Stimulated activated CD4-positive, alpha-beta T cell treated with anti-CD3 and anti-CD28 coated beads, Interleukin-15, amount 100 ng/mL, for 1 hour (primary cell): ENCODE data around the gene SYNGR1.

Experiments
- DNase-seq, 2 donors: peaks; one replicate each; pipeline ENCODE4 v3.0.0-alpha.2; 2020; ENCODE audit warnings: low read depth in 1 of 2, low spot score in 1 of 2

SYNGR1 gene

GRCh38 chr22:39428597-39429071 lies 78.8 kb downstream of the SYNGR1 start:
- DNase-seq, result no peak

- no peak for DNase-seq
Measured at GRCh38 chr22:39429186-39429585, 79.4 kb downstream of the SYNGR1 start.

DNA sequence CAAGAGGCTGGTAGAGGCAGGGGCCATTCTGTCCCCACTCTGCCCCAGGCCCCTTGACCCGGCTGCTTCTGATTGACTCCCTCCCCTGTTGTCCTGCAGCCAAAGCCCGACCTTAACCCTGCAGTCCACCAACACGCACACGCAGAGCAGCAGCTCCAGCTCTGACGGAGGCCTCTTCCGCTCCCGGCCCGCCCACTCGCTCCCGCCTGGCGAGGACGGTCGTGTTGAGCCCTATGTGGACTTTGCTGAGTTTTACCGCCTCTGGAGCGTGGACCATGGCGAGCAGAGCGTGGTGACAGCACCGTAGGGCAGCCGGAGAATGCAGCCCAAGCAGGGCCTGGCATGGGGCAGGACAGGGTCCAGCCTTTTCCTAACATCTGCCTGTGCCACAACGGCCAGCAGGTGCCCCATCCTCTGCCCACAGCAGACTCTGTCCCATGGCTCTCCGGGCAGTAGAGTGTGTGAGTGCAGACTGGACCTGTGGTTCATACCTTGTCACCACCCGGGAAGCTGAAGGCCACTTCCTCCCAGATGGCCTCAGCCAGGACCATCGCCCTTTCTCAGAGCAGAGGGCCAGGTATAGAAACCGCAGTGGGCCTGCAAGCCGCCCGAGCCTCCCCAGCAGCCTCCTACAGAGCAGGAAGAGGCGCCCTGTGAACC lies 80.3 kb downstream of the SYNGR1 start:
- DNase-seq, result no peak

GRCh38 chr22:39430576-39431150 lies 80.9 kb downstream of the SYNGR1 start:
- DNase-seq, result no peak

DNA sequence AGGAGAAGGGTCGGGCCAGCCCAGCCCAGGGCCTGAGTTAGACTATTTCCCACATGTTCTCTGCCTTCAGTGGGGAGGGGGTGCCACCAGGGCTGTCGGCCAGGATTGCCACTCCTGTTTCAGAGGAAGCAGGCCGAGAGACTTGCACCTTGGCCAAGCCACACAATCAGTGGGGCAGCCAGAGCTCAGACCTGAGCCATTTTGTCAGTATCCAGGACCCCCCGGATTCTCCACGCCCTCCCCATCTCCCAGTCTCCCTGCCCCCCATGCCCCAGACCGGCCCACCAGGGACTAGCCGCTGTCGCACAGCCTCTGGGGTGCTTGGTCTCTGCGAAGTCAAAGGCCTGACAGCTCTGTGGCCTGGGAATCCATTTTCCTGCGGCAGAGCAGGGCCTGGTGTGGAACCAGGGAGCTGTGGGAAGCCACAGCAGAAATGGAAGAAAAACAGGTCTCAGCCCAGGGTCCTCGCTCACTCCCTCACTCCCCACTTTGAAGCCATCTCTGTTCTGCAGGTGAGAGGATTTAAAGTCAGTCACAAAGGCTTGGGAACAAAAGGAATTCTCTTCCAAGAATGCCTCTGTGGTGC lies 81.5 kb downstream of the SYNGR1 start:
- DNase-seq, result no peak

- DNase-seq, result no peak
Measured at GRCh38 chr22:39431821-39432251, 82.0 kb downstream of the SYNGR1 start.

DNA sequence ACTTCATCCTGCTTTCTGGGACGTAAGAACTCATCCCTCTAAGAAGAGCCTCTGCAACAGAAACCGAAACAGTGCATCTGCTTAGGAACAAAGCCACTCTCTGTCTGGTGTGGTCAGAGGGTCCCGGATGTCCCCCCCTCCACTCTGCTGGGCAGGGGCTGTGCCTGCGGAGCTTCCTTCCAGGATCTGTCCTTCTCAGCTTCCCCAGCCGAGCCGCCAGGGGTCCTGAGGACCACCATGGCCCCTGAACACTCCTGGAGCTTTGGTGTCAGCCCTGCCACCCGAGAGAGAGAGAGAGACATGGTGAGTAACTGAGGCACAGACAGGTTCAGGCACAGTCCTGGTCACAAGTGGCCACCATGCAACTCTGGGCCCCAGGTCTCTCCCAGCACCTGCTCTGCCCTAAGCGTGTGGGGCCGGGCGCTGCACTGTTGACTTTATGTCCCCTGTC lies 82.6 kb downstream of the SYNGR1 start:
- DNase-seq, result no peak

- no peak for DNase-seq
Measured at GRCh38 chr22:39433476-39434242, 83.9 kb downstream of the SYNGR1 start.

GRCh38 chr22:39434243-39434653 lies 84.5 kb downstream of the SYNGR1 start:
- no peak for DNase-seq

DNA sequence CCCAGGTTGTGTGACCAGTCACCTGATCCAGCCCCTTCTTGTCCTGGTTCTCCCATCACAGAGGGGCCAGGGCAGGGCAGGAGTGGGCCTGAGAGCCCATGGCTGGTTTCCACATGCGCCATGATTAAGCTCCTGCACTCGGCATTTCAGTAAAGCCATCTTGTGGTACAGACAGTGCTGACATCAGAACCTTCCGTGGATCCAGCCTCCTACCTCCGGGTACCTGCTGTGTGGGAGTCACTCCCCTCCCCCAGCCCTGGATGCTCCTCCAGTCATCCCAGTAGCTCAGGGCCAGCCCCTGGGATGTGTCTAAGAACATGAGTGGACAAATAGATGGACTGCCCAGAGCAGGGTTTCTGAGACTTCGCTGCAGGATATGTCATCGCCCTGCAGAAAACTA lies 84.9 kb downstream of the SYNGR1 start:
- DNase-seq, result no peak
